ENCODE measurements around the gene OGDH.

DNA sequence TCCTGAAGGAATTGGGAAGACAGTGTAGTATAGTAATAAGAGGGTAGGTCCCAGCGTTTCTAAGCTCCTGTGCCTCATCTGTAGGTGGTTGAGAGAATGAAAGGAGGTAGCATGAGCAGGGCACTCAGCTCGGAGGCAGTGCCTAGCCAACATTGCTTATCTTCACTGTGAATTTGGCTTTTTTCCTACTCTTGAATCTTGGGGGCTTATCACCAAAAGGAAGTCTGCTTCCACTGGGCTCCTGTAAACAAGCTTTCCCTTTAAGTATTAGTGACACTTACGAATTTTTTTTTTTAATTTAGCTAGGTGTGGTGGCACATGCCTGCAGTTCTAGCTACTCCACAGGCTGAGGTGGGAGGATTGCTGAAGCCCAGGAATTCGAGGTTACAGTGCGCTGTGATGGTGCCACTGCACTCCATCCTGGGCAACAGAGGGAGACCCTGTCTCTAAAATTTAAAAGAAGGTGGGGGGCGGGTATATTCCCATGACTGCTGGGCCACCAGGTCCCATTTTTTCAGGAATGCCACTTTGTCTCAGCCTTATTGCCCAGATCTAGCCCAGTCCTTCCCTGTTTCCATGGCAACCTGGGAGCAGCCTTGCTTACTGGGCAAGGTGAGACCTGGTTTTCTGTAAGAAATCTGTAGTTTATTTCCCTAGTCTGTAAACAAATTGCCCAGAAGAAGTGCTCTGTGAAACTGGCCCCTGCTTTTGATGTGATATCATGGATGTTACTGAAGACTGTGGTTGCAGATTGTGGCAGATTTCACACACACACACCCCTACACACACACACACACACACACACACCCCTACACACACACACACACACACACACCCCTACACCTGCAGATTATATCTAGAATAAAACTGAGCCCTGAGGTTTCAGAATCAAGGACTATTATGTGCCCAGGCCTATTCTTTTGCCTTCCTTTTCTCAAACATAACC is 19.4 kb downstream of the OGDH start:
- TF ChIP-seq, protein P1, sequence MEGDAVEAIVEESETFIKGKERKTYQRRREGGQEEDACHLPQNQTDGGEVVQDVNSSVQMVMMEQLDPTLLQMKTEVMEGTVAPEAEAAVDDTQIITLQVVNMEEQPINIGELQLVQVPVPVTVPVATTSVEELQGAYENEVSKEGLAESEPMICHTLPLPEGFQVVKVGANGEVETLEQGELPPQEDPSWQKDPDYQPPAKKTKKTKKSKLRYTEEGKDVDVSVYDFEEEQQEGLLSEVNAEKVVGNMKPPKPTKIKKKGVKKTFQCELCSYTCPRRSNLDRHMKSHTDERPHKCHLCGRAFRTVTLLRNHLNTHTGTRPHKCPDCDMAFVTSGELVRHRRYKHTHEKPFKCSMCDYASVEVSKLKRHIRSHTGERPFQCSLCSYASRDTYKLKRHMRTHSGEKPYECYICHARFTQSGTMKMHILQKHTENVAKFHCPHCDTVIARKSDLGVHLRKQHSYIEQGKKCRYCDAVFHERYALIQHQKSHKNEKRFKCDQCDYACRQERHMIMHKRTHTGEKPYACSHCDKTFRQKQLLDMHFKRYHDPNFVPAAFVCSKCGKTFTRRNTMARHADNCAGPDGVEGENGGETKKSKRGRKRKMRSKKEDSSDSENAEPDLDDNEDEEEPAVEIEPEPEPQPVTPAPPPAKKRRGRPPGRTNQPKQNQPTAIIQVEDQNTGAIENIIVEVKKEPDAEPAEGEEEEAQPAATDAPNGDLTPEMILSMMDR (IDR thresholded peaks at IDR 0.05): no peak
- no peak for TF ChIP-seq POLR2A (IDR thresholded peaks at IDR 0.05)
